GM18499 (cell line): ENCODE results near the gene VKORC1L1.
A peak's percentile ranks its signal among the peaks of the same experiment; 100 is the strongest.
"Not testable (repeated sequence)": the region's sequence is repeated elsewhere in the genome, so short reads cannot be mapped to it uniquely, and the experiment has no call there.

Experiments
- ATAC-seq: cut with Tn5 transposase; IDR thresholded peaks from one replicate; pipeline ENCODE4 v1.9.1; 2021; ENCODE audit warnings: moderate number of reproducible peaks; ENCODE audit not compliant: insufficient read depth, unreplicated experiment

The VKORC1L1 gene

GRCh38 chr7:65872776-65873581 lies at the start of gene VKORC1L1:
VKORC1L1 (plus strand) TSS chr7:65873074; CDS start chr7:65873372, 298 bp downstream.
- ATAC-seq: peak; percentile 42

- no peak for ATAC-seq
Measured at GRCh38 chr7:65827366-65827765, 45.5 kb upstream of the VKORC1L1 start.

GRCh38 chr7:65832281-65832680 lies 40.6 kb upstream of the VKORC1L1 start:
- no peak for ATAC-seq

- ATAC-seq: not testable (repeated sequence)
Measured at GRCh38 chr7:65836684-65837083, 36.2 kb upstream of the VKORC1L1 start.

GRCh38 chr7:65837541-65837956 lies 35.3 kb upstream of the VKORC1L1 start:
- not testable (repeated sequence) for ATAC-seq

- no peak for ATAC-seq
Measured at GRCh38 chr7:65839846-65840245, 33.0 kb upstream of the VKORC1L1 start.

GRCh38 chr7:65840446-65840845 lies 32.4 kb upstream of the VKORC1L1 start:
- no peak for ATAC-seq

- not testable (repeated sequence) for ATAC-seq
Measured at GRCh38 chr7:65843616-65844015, 29.3 kb upstream of the VKORC1L1 start.

- ATAC-seq: no peak
Measured at GRCh38 chr7:65846008-65846570, 26.8 kb upstream of the VKORC1L1 start.

- ATAC-seq: not testable (repeated sequence)
Measured at GRCh38 chr7:65853426-65853825, 19.4 kb upstream of the VKORC1L1 start.

GRCh38 chr7:65853892-65854291 lies 19.0 kb upstream of the VKORC1L1 start:
- ATAC-seq: not testable (repeated sequence)

GRCh38 chr7:65857321-65857894 lies 15.5 kb upstream of the VKORC1L1 start:
- not testable (repeated sequence) for ATAC-seq

GRCh38 chr7:65858660-65859059 lies 14.2 kb upstream of the VKORC1L1 start:
- not testable (repeated sequence) for ATAC-seq

GRCh38 chr7:65866244-65866643 lies 6.6 kb upstream of the VKORC1L1 start:
- ATAC-seq: not testable (repeated sequence)

GRCh38 chr7:65867681-65868080 lies 5.2 kb upstream of the VKORC1L1 start:
- ATAC-seq: not testable (repeated sequence)

- ATAC-seq: not testable (repeated sequence)
Measured at GRCh38 chr7:65869312-65869711, 3.6 kb upstream of the VKORC1L1 start.

- ATAC-seq: not testable (repeated sequence)
Measured at GRCh38 chr7:65871451-65871850, 1.4 kb upstream of the VKORC1L1 start.

- peak; percentile 4 for ATAC-seq
Measured at GRCh38 chr7:65873582-65874193, 814 bp downstream of the VKORC1L1 start.

- ATAC-seq: not testable (repeated sequence)
Measured at GRCh38 chr7:65875715-65876114, 2.8 kb downstream of the VKORC1L1 start.

- ATAC-seq: not testable (repeated sequence)
Measured at GRCh38 chr7:65879292-65880153, 6.6 kb downstream of the VKORC1L1 start.
